Measurements from ENCODE around the gene BATF2.

The BATF2 gene

DNA sequence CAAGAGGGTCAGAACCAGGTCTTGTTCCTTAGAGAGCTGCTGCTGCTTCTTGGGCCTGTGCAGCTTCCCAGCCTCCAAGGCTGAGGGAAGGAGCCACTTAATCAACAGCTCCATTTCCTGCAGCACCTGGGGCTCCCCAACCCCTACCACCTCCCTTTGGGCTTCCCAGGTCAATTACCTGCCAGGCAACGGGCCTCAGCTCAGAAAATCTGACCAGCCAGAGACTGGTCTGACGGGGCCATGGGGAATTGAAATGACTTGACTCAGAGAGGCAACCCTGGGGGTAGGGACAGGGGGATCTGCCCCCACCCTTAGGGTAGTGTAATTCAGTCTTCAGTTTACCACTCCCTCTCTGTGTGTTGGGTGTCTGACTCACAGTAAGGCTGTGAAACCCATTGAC lies 20.1 kb downstream of the BATF2 start:
- no peaks in the 10 kb centered on the region for H3K36me3 ChIP-seq (ENCODE audit: insufficient read depth, insufficient read length, low read length)
- H3K9ac ChIP-seq (ENCODE audit: insufficient read length, low read depth), result no peak overlapping the region
- H3K9me3 ChIP-seq (ENCODE audit: insufficient read depth, low read length), result no peaks in the 10 kb centered on the region
- no peak for TF ChIP-seq ZNF274 (IDR thresholded peaks at IDR 0.05; ENCODE audit: low read depth, low read length)
- no peak for TF ChIP-seq YY1 (IDR thresholded peaks at IDR 0.05; ENCODE audit: insufficient read depth, insufficient read length)
- TF ChIP-seq SUZ12 (IDR thresholded peaks at IDR 0.05; ENCODE audit: extremely low read depth, insufficient read depth, insufficient read length), result no peak
- no peak for DNase-seq (ENCODE audit: low read depth, low spot score)
- H3K4me1 ChIP-seq (ENCODE audit: insufficient read depth, insufficient read length), result peaks cover 3% of the 10 kb centered on the region
- H3K27me3 ChIP-seq (ENCODE audit: insufficient read depth, insufficient read length), result no peaks in the 10 kb centered on the region
- no peak overlapping the region for H3K4me3 ChIP-seq (ENCODE audit: insufficient read length, low read depth)

- Histone ChIP-seq H3K4me1 (ENCODE audit: insufficient read depth, insufficient read length) (peaks cover 3% of the 10 kb centered on the region), H3K36me3 (ENCODE audit: insufficient read depth, insufficient read length, low read length) (no peaks in the 10 kb centered on the region), H3K4me3 (ENCODE audit: insufficient read length, low read depth) (no peak overlapping the region), H3K9ac (ENCODE audit: insufficient read length, low read depth) (no peak overlapping the region), H3K9me3 (ENCODE audit: insufficient read depth, low read length) (no peaks in the 10 kb centered on the region), H3K27me3 (ENCODE audit: insufficient read depth, insufficient read length) (no peaks in the 10 kb centered on the region)
- TF ChIP-seq SUZ12 (IDR thresholded peaks at IDR 0.05; ENCODE audit: extremely low read depth, insufficient read depth, insufficient read length) (no peak), ZNF274 (IDR thresholded peaks at IDR 0.05; ENCODE audit: low read depth, low read length) (no peak), YY1 (IDR thresholded peaks at IDR 0.05; ENCODE audit: insufficient read depth, insufficient read length) (no peak)
- no peak for DNase-seq (ENCODE audit: low read depth, low spot score)
Observed at GRCh38 chr11:64974124-64974523, 22.6 kb downstream of the BATF2 start.

GRCh38 chr11:64971421-64972233 lies 25.1 kb downstream of the BATF2 start, which contains the start of gene MAJIN:
MAJIN (minus strand) TSS chr11:64972108; CDS start chr11:64959405, 12,703 bp downstream.
- Histone ChIP-seq H3K27me3 (ENCODE audit: insufficient read depth, insufficient read length) (no peaks in the 10 kb centered on the region), H3K9me3 (ENCODE audit: insufficient read depth, low read length) (no peaks in the 10 kb centered on the region), H3K36me3 (ENCODE audit: insufficient read depth, insufficient read length, low read length) (no peaks in the 10 kb centered on the region), H3K4me3 (ENCODE audit: insufficient read length, low read depth) (no peak within 1 kb of the TSS), H3K9ac (ENCODE audit: insufficient read length, low read depth) (no peak within 1 kb of the TSS), H3K4me1 (ENCODE audit: insufficient read depth, insufficient read length) (no peaks in the 10 kb centered on the region)
- TF ChIP-seq YY1 (IDR thresholded peaks at IDR 0.05; ENCODE audit: insufficient read depth, insufficient read length) (no peak), ZNF274 (IDR thresholded peaks at IDR 0.05; ENCODE audit: low read depth, low read length) (no peak), SUZ12 (IDR thresholded peaks at IDR 0.05; ENCODE audit: extremely low read depth, insufficient read depth, insufficient read length) (no peak)
- DNase-seq (ENCODE audit: low read depth, low spot score), result no peak

- Histone ChIP-seq H3K4me1 (ENCODE audit: insufficient read depth, insufficient read length) (no peaks in the 10 kb centered on the region), H3K9me3 (ENCODE audit: insufficient read depth, low read length) (no peaks in the 10 kb centered on the region), H3K36me3 (ENCODE audit: insufficient read depth, insufficient read length, low read length) (no peaks in the 10 kb centered on the region), H3K27me3 (ENCODE audit: insufficient read depth, insufficient read length) (no peaks in the 10 kb centered on the region), H3K9ac (ENCODE audit: insufficient read length, low read depth) (no peak overlapping the region), H3K4me3 (ENCODE audit: insufficient read length, low read depth) (no peak overlapping the region)
- no peak for DNase-seq (ENCODE audit: low read depth, low spot score)
- TF ChIP-seq YY1 (IDR thresholded peaks at IDR 0.05; ENCODE audit: insufficient read depth, insufficient read length) (no peak), ZNF274 (IDR thresholded peaks at IDR 0.05; ENCODE audit: low read depth, low read length) (no peak), SUZ12 (IDR thresholded peaks at IDR 0.05; ENCODE audit: extremely low read depth, insufficient read depth, insufficient read length) (no peak)
Observed at GRCh38 chr11:64970731-64971151, 26.0 kb downstream of the BATF2 start.

DNA sequence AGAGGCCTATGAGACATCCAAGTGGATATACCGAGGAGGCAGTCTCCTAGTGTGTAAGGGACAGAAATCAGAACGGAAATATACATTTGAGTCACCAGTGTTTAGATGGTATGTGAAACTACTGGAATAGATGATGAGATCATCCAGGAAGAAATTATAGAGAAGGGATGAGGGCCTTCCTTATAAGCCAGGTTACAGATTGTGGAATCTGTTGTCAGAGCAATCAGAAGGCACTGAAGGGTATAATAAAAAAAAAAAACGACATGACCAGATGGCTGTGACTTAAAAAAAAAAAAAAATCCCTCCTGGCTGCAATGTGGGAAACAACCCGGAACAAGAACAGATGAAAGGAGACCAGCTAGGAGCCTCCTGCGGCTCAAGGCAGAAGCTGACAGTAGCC lies 27.6 kb downstream of the BATF2 start:
- TF ChIP-seq YY1 (IDR thresholded peaks at IDR 0.05; ENCODE audit: insufficient read depth, insufficient read length) (no peak), SUZ12 (IDR thresholded peaks at IDR 0.05; ENCODE audit: extremely low read depth, insufficient read depth, insufficient read length) (no peak), ZNF274 (IDR thresholded peaks at IDR 0.05; ENCODE audit: low read depth, low read length) (no peak)
- no peaks in the 10 kb centered on the region for H3K27me3 ChIP-seq (ENCODE audit: insufficient read depth, insufficient read length)
- DNase-seq (ENCODE audit: low read depth, low spot score), result no peak
- H3K4me3 ChIP-seq (ENCODE audit: insufficient read length, low read depth), result no peak overlapping the region
- H3K4me1 ChIP-seq (ENCODE audit: insufficient read depth, insufficient read length), result no peaks in the 10 kb centered on the region
- no peaks in the 10 kb centered on the region for H3K9me3 ChIP-seq (ENCODE audit: insufficient read depth, low read length)
- H3K9ac ChIP-seq (ENCODE audit: insufficient read length, low read depth), result no peak overlapping the region
- no peaks in the 10 kb centered on the region for H3K36me3 ChIP-seq (ENCODE audit: insufficient read depth, insufficient read length, low read length)

GRCh38 chr11:64967375-64967774 lies 29.4 kb downstream of the BATF2 start:
- no peaks in the 10 kb centered on the region for H3K4me1 ChIP-seq (ENCODE audit: insufficient read depth, insufficient read length)
- no peak overlapping the region for H3K9ac ChIP-seq (ENCODE audit: insufficient read length, low read depth)
- no peak for DNase-seq (ENCODE audit: low read depth, low spot score)
- no peak overlapping the region for H3K4me3 ChIP-seq (ENCODE audit: insufficient read length, low read depth)
- H3K27me3 ChIP-seq (ENCODE audit: insufficient read depth, insufficient read length), result no peaks in the 10 kb centered on the region
- TF ChIP-seq SUZ12 (IDR thresholded peaks at IDR 0.05; ENCODE audit: extremely low read depth, insufficient read depth, insufficient read length) (no peak), ZNF274 (IDR thresholded peaks at IDR 0.05; ENCODE audit: low read depth, low read length) (no peak)
- no peaks in the 10 kb centered on the region for H3K36me3 ChIP-seq (ENCODE audit: insufficient read depth, insufficient read length, low read length)
- no peaks in the 10 kb centered on the region for H3K9me3 ChIP-seq (ENCODE audit: insufficient read depth, low read length)

- no peak for DNase-seq (ENCODE audit: low read depth, low spot score)
- Histone ChIP-seq H3K27me3 (ENCODE audit: insufficient read depth, insufficient read length) (no peaks in the 10 kb centered on the region), H3K9ac (ENCODE audit: insufficient read length, low read depth) (no peak overlapping the region)
Observed at GRCh38 chr11:64963072-64963631, 33.6 kb downstream of the BATF2 start.

More at GRCh38 chr11:64963072-64963631, 33.6 kb downstream of the BATF2 start:
- no peak overlapping the region for H3K4me3 ChIP-seq (ENCODE audit: insufficient read length, low read depth)
- no peaks in the 10 kb centered on the region for H3K9me3 ChIP-seq (ENCODE audit: insufficient read depth, low read length)
- no peaks in the 10 kb centered on the region for H3K36me3 ChIP-seq (ENCODE audit: insufficient read depth, insufficient read length, low read length)
- H3K4me1 ChIP-seq (ENCODE audit: insufficient read depth, insufficient read length), result no peaks in the 10 kb centered on the region
- TF ChIP-seq SUZ12 (IDR thresholded peaks at IDR 0.05; ENCODE audit: extremely low read depth, insufficient read depth, insufficient read length), result no peak
- TF ChIP-seq YY1 (IDR thresholded peaks at IDR 0.05; ENCODE audit: insufficient read depth, insufficient read length), result no peak
- no peak for TF ChIP-seq ZNF274 (IDR thresholded peaks at IDR 0.05; ENCODE audit: low read depth, low read length)

Data from NT2/D1 (cell line).